Measurements from ENCODE around the gene PDK3.

GRCh38 chrX:24491741-24492140 lies 26.7 kb downstream of the PDK3 start:
- TF ChIP-seq CTCF (IDR thresholded peaks at IDR 0.05; ENCODE audit: low read length) (no peak), EZH2 (optimal IDR thresholded peaks at IDR 0.05; ENCODE audit: low read depth, low read length) (no peak), EZH2phosphoT487 (IDR thresholded peaks at IDR 0.05; ENCODE audit: low read length) (no peak)
